Measurements from ENCODE around the gene RPP25L.

Gene RPP25L

DNA sequence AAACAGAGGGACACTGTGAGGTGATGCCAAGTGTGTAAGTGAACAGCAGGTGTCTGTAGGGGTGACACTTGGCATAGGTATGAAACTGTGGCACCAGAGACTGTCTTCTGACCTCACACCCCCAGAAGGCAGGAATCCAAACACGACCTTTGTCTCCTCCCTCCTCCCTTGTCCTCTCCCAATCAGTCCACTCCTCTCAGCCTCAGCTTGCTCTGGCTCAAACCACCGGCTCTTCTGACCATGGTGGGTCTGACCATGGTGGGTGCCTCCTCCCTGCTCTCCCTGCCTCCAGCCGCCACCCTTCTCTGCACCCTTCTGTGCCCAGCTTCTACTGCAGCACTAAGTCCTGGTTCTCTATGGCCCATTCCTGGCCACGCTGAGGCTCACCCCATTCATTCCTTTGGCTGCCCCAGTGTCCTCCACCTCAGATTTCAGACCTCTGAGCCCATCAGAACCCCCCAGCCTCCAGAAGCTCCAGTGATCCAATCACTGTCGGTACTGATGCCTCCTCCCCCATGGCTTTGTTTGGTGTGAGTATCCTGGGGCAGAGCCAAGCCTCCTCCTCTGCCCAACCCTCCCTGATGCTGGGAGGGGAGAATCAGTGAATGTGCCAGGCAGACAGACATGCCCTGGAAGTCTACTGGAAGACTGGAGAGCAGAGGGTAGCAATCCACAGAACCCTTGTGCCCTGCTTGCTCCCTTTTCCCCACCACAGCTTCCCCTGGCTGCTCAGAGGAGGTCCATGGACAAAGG, 18.7 kb upstream of the RPP25L start:
- no peak for TF ChIP-seq CTCF (IDR thresholded peaks at IDR 0.05)
- H3K4me3 ChIP-seq = no peak overlapping the region
- DNase-seq (ENCODE audit: low spot score) = no peak
- no peak overlapping the region for H3K27ac ChIP-seq

DNA sequence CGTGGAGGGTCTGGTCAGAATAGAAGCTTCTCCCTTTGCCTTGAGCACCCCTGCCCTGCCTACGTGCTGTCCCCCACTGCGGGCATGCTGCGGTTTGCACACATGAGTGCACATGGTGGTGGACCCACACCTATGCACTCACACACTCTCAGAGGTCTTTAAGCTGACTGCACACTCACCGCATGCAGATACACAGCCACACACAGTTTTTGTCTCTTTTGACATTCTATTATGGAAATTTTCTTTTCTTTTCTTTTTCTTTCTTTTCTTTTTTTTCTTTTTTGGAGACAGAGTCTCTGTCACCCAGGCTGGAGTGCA, 17.6 kb upstream of the RPP25L start:
- no peak overlapping the region for H3K27ac ChIP-seq
- no peak for DNase-seq (ENCODE audit: low spot score)
- H3K4me3 ChIP-seq = peak overlapping the region; percentile 75
- no peak for TF ChIP-seq CTCF (IDR thresholded peaks at IDR 0.05)

DNA sequence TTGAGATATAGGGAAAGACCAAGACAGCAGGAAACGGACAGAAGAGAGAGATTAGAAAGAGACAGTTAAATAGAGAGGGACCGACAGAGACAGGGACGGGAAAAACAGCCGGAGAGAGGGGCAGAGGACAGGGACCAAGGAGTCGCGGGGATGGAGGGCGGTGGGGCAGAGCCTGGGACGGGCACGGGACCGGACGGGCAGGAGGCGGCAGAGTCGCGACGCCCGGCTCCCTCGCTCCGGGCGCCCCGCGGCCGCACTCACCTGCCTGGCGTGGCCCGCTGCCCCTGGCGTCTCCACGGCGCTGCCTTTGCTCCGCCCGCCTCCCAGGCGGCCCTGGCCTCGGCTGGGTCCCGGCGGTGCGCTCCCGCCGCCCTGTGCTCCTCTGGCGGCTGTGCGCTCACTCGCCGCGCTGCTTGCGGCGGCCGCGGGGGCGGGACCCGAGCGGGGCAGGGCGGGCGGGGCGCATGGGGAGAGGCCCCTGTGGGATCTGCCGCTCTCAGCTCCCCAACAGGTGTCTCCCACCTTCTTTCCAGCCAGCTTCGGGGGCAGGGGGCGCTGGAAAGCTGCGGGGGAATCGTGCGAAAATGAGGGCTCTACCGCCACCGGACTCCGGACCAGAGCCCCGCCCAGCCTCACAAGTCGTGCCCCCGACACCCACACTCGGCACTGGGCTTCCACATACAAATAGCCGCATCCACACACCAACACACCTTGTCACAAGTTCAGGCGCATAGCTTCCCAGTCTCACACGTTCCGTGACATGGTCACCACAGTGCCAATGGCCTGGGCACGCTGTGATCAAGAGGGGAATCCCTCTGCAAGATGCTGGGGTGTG, 17.0 kb upstream of the RPP25L start, which contains the start of gene ARID3C:
ARID3C (minus strand) TSS at position 411 of the 835 bp plus-strand sequence. CDS start 1,052 bp downstream, outside the sequence.
- DNase-seq (ENCODE audit: low spot score) = no peak
- peak within 1 kb of the TSS; percentile 75 for H3K4me3 ChIP-seq
- no peak for TF ChIP-seq CTCF (IDR thresholded peaks at IDR 0.05)
- no peak within 1 kb of the TSS for H3K27ac ChIP-seq

GRCh38 chr9:34627716-34628655, 16.1 kb upstream of the RPP25L start:
- peak overlapping the region; percentile 75 for H3K4me3 ChIP-seq
- DNase-seq (ENCODE audit: low spot score) = no peak
- no peak for TF ChIP-seq CTCF (IDR thresholded peaks at IDR 0.05)
- no peak overlapping the region for H3K27ac ChIP-seq

GRCh38 chr9:34625186-34625486, 13.2 kb upstream of the RPP25L start:
- DNase-seq (ENCODE audit: low spot score) = no peak
- Histone ChIP-seq H3K27ac (no peak overlapping the region), H3K4me3 (no peak overlapping the region)
- no peak for TF ChIP-seq CTCF (IDR thresholded peaks at IDR 0.05)

- Histone ChIP-seq H3K4me3 (no peak overlapping the region), H3K27ac (no peak overlapping the region)
- DNase-seq (ENCODE audit: low spot score) = no peak
- no peak for TF ChIP-seq CTCF (IDR thresholded peaks at IDR 0.05)
These were observed 12.7 kb upstream of the RPP25L start for GRCh38 chr9:34624475-34625185.

Measured in coronary artery (tissue), 2 donors.